Retinal pigment epithelial cell (primary cell): Measurements from ENCODE around the gene ACVR1.

Source experiments
- DNase-seq: peaks from one replicate; pipeline ENCODE4 v3.0.0-alpha.2; 2010; ENCODE audit warnings: low read depth
- H3K4me3 ChIP-seq: 2 replicates; pipeline ENCODE4 v1.5.1; 2011; ENCODE audit warnings: mild to moderate bottlenecking, low read length, control low read depth, moderate library complexity
- TF ChIP-seq, protein P1 (sequence below): conservative IDR thresholded peaks from 2 replicates; pipeline ENCODE4 v1.5.1; 2011; ENCODE audit warnings: low read depth, low read length, control low read depth, inconsistent platforms

ACVR1 gene

DNA sequence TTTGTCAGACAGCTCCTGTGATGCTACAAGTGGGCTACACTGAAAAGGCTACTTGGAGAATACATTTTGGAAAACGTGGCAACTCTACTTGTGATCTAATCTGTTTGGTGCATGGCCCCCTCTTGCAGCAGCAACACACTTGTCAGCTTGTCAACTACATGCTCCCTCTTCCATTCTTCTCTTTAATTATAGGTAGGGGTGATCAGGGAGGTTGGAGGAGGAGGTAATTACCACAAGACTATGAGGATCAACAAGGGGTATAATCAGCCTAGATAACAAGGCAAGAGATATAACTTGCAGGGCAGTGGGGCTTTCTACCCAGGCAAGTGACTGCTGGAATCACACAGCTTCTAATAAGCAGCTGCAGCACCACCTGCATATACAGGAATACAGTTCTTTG, 104.9 kb downstream of the ACVR1 start:
- DNase-seq: no peak
- TF ChIP-seq, protein P1, sequence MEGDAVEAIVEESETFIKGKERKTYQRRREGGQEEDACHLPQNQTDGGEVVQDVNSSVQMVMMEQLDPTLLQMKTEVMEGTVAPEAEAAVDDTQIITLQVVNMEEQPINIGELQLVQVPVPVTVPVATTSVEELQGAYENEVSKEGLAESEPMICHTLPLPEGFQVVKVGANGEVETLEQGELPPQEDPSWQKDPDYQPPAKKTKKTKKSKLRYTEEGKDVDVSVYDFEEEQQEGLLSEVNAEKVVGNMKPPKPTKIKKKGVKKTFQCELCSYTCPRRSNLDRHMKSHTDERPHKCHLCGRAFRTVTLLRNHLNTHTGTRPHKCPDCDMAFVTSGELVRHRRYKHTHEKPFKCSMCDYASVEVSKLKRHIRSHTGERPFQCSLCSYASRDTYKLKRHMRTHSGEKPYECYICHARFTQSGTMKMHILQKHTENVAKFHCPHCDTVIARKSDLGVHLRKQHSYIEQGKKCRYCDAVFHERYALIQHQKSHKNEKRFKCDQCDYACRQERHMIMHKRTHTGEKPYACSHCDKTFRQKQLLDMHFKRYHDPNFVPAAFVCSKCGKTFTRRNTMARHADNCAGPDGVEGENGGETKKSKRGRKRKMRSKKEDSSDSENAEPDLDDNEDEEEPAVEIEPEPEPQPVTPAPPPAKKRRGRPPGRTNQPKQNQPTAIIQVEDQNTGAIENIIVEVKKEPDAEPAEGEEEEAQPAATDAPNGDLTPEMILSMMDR: no peak
- H3K4me3 ChIP-seq: no peak overlapping the region

DNA sequence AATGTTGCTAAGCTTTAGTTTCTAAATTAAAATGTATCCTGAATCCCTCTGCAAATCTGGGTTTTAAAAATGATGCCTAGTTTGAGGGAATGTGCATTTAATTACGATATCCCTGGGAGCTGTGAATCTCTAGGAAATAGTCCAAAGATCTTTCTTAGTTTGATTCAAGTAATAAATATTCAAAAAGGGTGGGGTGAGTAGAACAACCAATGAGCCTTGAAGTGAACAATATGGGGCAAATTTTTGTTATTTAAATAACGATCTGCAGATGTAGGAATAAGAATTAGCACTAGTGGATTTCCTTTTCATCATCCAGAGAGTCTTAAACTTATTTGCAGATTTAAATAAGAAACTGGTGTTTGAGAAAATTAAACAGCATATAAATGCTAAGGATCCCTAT, 106.3 kb downstream of the ACVR1 start:
- no peak overlapping the region for H3K4me3 ChIP-seq
- TF ChIP-seq, protein P1: no peak
- DNase-seq: no peak

DNA sequence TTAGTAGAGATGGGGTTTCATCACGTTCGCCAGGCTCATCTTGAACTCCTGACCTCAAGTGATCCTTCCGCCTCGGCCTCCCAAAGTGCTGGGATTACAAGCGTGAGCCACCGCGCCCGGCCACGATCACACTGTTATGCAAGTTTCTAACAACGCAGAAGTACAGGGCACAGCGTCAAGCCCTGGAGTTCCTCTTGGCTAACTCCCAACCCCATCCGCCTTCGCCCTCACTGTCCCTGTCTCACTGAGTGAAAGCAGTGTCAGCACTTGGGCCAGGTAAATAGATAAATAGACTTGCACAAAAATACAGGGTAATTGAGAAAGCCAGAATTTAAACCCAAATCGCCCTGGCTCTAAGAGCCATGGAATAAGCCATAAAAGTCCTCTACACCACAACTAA, 111.7 kb downstream of the ACVR1 start:
- no peak overlapping the region for H3K4me3 ChIP-seq
- TF ChIP-seq, protein P1: no peak
- no peak for DNase-seq

GRCh38 chr2:157761520-157761919, 114.6 kb downstream of the ACVR1 start:
- TF ChIP-seq, protein P1: no peak
- no peak overlapping the region for H3K4me3 ChIP-seq
- no peak for DNase-seq

DNA sequence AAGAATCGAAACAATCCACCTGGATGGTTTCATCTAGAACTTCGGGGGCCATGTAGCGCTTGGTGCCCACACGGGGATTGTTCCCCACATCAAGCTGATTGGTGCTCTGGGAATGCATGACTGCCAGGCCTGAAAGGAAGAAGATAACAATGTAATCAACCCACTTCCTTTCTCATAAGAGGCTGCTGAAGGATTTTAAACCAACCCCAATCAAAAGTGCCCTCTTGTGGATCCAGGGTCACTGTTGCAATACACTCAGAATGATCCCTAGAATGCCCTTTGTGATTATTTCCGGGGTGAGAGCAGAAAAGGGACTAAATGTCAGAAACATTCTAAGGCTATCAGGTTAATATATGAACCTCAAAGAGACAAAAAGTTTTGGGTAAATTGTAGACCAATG, 115.2 kb downstream of the ACVR1 start:
- no peak for DNase-seq
- no peak overlapping the region for H3K4me3 ChIP-seq
- TF ChIP-seq, protein P1: no peak

DNA sequence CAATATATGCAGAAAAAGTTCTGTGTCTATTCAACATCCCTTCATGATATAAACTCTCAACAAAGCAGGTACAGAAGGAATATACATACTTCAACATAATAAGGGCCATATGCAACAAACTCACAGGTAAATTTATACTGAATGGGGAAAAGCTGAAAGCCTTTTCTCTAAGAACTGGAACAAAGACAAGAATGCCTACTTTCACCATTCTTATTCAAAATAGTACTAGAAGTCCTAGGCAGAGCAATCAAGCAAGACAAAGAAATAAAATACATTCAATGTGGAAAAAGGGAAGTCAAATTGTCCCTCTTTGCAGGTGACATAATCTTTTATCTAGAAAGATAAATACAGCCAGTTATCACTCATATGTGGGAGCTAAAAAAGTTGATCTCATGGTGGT, 116.3 kb downstream of the ACVR1 start:
- no peak overlapping the region for H3K4me3 ChIP-seq
- DNase-seq: no peak
- TF ChIP-seq, protein P1: no peak

DNA sequence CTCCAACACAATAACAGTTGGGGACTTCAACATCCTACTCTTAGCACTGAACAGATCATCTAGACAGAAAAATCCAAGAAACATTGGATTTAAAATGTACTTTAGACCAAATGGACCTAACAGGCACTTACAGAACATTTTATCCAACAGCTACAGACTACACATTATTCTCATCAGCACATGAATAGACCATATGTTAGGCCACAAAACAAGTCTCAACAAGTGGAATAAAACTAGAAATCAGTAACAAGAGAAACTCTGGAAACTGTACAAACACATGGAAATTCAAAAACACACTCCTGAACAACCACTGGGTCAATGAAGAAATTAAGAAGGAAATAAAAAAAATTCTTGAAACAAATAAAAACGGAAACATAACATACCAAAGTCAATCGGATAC, 117.5 kb downstream of the ACVR1 start:
- TF ChIP-seq, protein P1: no peak
- no peak for DNase-seq
- H3K4me3 ChIP-seq: no peak overlapping the region
